HepG2 (cell line): ENCODE measurements around the gene HMGB4. TPM values are rescaled to one million over a fixed set of nuclear protein-coding genes. Genes with fewer than 3 reads are reported as not detected.

Source experiments
- ATAC-seq: fragments of 200-7000 bp; cut with Tn5 transposase; 3 replicates; pipeline ENCODE4 v1.9.1; 2020; ENCODE audit warnings: mild to moderate bottlenecking, moderate library complexity
- BruUV-seq: library from RNA; stranded (reverse); fragments of 400-500 nt; replicated peaks from 2 replicates; lab custom pipeline; 2021; lab: Mats Ljungman, UMichigan
- CTCF ChIA-PET: fragments of 300-600 bp; formaldehyde crosslinking; extraction: SDS; loops from one replicate; lab custom pipeline; 2021; ENCODE audit warnings: low total read pairs, inconsistent platforms, low intra/inter-chr PET ratio; lab: Yijun Ruan, JAX
- POLR2A ChIA-PET: fragments of 350-600 bp; sonication (Branson Sonifier 250); formaldehyde crosslinking; loops from one replicate; lab custom pipeline; 2020; ENCODE audit warnings: antibody characterized with exemption, inconsistent platforms; lab: Yijun Ruan, JAX
- DNase-seq: peaks from one replicate; pipeline ENCODE4 v3.0.0-alpha.2; 2015; ENCODE audit warnings: low spot score
- FAIRE-seq: peaks from 3 replicates; lab custom pipeline; 2011; peaks lifted over from hg19 to GRCh38; lab: Jason Lieb, UNC
- H2AFZ ChIP-seq: one replicate; pipeline ENCODE4 v1.6.1; 2011; ENCODE audit warnings: low read length, inconsistent platforms
- H3K27ac ChIP-seq: fragments of 300-600 bp; 3 replicates; pipeline ENCODE4 v1.8.0; 2011; ENCODE audit warnings: mixed run types, mild to moderate bottlenecking, mixed read lengths, low read length, inconsistent platforms; ENCODE audit not compliant: insufficient read depth; ENCODE audit errors: extremely low read length
- H3K27me3 ChIP-seq, 2 experiments: fragments of 200-600 bp in 1 of 2; 2 replicates in 1 of 2; 3 replicates in 1 of 2; pipeline versions ENCODE4 v1.6.0 to v1.8.0; 2011; ENCODE audit warnings: low read length in 2 of 2, mild to moderate bottlenecking in 2 of 2, moderate library complexity in 2 of 2, inconsistent platforms in 1 of 2; ENCODE audit not compliant: insufficient read depth in 2 of 2, control insufficient read depth in 1 of 2
- H3K36me3 ChIP-seq, 2 experiments: fragments of 200-600 bp in 1 of 2; replicated peaks in 1 of 2; 2 replicates in 1 of 2; 3 replicates in 1 of 2; pipeline versions ENCODE4 v1.5.1 to v1.8.0; 2011; ENCODE audit warnings: low read length in 2 of 2, inconsistent platforms in 1 of 2; ENCODE audit not compliant: insufficient read depth in 2 of 2, control insufficient read depth in 1 of 2
- H3K4me1 ChIP-seq: 2 replicates; pipeline ENCODE4 v1.5.1; 2012; ENCODE audit warnings: low read length, inconsistent platforms; ENCODE audit not compliant: insufficient read depth
- H3K4me2 ChIP-seq: 2 replicates; pipeline ENCODE4 v1.6.0; 2011; ENCODE audit warnings: low read depth, low read length, inconsistent platforms
- H3K4me3 ChIP-seq, 3 experiments: fragments of 200-600 bp in 1 of 3; sonication (generic), shearing (Covaris generic) in 1 of 3; replicated peaks in 1 of 3; 2 replicates each; pipeline ENCODE4 v1.5.1; 2011 to 2016; ENCODE audit warnings: low read length in 3 of 3, inconsistent platforms in 2 of 3, low read depth in 2 of 3, mild to moderate bottlenecking in 2 of 3, control low read depth in 1 of 3, mixed read lengths in 1 of 3; ENCODE audit not compliant: insufficient read depth in 1 of 3
- H3K79me2 ChIP-seq: one replicate; pipeline ENCODE4 v1.6.1; 2011; ENCODE audit warnings: low read length, inconsistent platforms; ENCODE audit not compliant: insufficient read depth
- H3K9ac ChIP-seq: 2 replicates; pipeline ENCODE4 v1.6.0; 2011; ENCODE audit warnings: mild to moderate bottlenecking, low read depth, low read length, inconsistent platforms; ENCODE audit not compliant: insufficient read depth
- H3K9me3 ChIP-seq: 2 replicates; pipeline ENCODE4 v1.5.1; 2012; ENCODE audit warnings: mild to moderate bottlenecking, low read length
- H4K20me1 ChIP-seq: 2 replicates; pipeline ENCODE4 v1.6.0; 2011; ENCODE audit warnings: inconsistent platforms, mild to moderate bottlenecking, low read length, moderate library complexity; ENCODE audit not compliant: insufficient read depth
- ARID2 ChIP-seq: sonication (generic); formaldehyde crosslinking; IDR thresholded peaks from 2 replicates; pipeline ENCODE4 v1.8.1; 2022; ENCODE audit warnings: mild to moderate bottlenecking, missing genetic modification reagents, borderline replicate concordance
- IKZF4 ChIP-seq: sonication (generic); formaldehyde crosslinking; IDR thresholded peaks from 2 replicates; pipeline ENCODE4 v1.5.1; 2020; ENCODE audit warnings: borderline replicate concordance, mild to moderate bottlenecking, low read depth, missing genetic modification reagents; ENCODE audit errors: not compliant biosample characterization
- KDM3A ChIP-seq: IDR thresholded peaks from 2 replicates; pipeline ENCODE4 v1.6.1; 2018; ENCODE audit warnings: low read depth, missing compliant biosample characterization
- MED1 ChIP-seq: sonication (generic); formaldehyde crosslinking; IDR thresholded peaks from 2 replicates; pipeline ENCODE4 v1.4.0; 2020; ENCODE audit warnings: missing genetic modification reagents
- SIN3B ChIP-seq: fragments of 150-350 bp; IDR thresholded peaks from 2 replicates; pipeline ENCODE4 v1.6.1; 2014; ENCODE audit warnings: low read length
- ZNF160 ChIP-seq: sonication (generic); formaldehyde crosslinking; IDR thresholded peaks from 2 replicates; pipeline ENCODE4 v1.8.0; 2022; ENCODE audit warnings: mild to moderate bottlenecking, inconsistent platforms, missing genetic modification reagents
- ZNF281 ChIP-seq: sonication (generic); formaldehyde crosslinking; IDR thresholded peaks from 2 replicates; pipeline ENCODE4 v1.4.0; 2020; ENCODE audit warnings: missing genetic modification reagents, borderline replicate concordance
- WGBS: methylation state at CpG from one replicate; pipeline ENCODE4 v1.1.6; 2017; ENCODE audit warnings: low lambda C conversion rate; 5-methylcytosine and 5-hydroxymethylcytosine counted together
- in situ Hi-C: cut with HindIII; loops from 2 replicates; pipeline ENCODE4 v1.10.0; 2017; ENCODE audit warnings: low pct_unique_long_range_greater_than_20kb; ENCODE audit not compliant: extremely low pct_ligation_motif_present
- intact Hi-C: fragments of 100-400 bp; cut with micrococcal nuclease; formaldehyde crosslinking; loops from one replicate; pipeline ENCODE4 v1.10.0; 2022; ENCODE audit not compliant: unreplicated experiment
- polyA plus RNA-seq, 8 experiments: library from polyadenylated mRNA; depleted of rRNA in 3 of 8; stranded (reverse) in 7 of 8; unstranded in 1 of 8; fragments of >200 nt; fragmentation: Illumina TruSeq in 4 of 8; extraction: Trizol in 4 of 8; gene quantifications; 2 replicates each; pipeline versions ENCODE4 v1.2.1 to v1.2.3, GENCODE V29; 2011 to 2016; ENCODE audit warnings: low read depth in 4 of 8, missing spikeins in 1 of 8, mixed read lengths in 1 of 8; ENCODE audit not compliant: insufficient read depth in 1 of 8
- total RNA-seq, 5 experiments: library from RNA; depleted of rRNA; stranded (reverse); fragments of >200 nt; fragmentation: Illumina TruSeq; extraction: Trizol; gene quantifications; 2 replicates each; pipeline ENCODE4 v1.2.3, GENCODE V29; 2016; ENCODE audit warnings: low read depth in 1 of 5

HMGB4 gene
- total and polyA plus RNA-seq, 2 of the 13 experiments (the other 11 are each of a cell fraction or from before 2014, with no cell fraction given) = not detected

DNA sequence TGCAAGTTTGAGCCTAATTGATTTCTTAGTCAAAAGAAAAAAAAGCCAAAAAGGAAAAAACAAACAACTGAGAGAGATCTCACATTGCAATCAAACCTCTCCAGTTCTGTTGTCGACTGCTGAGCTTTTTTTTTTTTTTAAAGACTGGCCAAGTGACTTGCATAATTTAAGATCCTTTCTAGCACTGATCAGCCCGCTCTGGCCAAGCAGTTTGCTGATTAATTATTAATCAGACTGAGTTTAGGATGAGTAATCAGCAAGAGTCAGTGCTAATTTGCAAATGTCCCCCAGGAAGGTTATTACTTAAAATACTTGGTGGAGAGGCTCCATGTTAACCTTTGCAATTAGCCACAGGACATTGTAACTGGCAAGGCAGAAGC lies 39.3 kb downstream of the HMGB4 start (continued):
- TF ChIP-seq ZNF281 (CRISPR knock-in tag) = no peak
- no peak for TF ChIP-seq MED1 (CRISPR knock-in tag)
- TF ChIP-seq ZNF160 (CRISPR knock-in tag) = no peak
- no peak for TF ChIP-seq ARID2

- no peak overlapping the region for H3K4me3 ChIP-seq
- no peaks in the 10 kb centered on the region for H3K4me1 ChIP-seq
- no peaks in the 10 kb centered on the region for H3K79me2 ChIP-seq
- intact Hi-C loops = no loop called here
- CTCF ChIA-PET = no interaction called here
- H3K27me3 ChIP-seq = peaks cover 0 to 5% of the 10 kb centered on the region in 2 experiments; a peak in 1 of 5 replicates
- H3K4me2 ChIP-seq = no peak overlapping the region
- H3K27ac ChIP-seq = no peak overlapping the region
- ATAC-seq (no peak), DNase-seq (no peak), FAIRE-seq (no peak)
- H3K9me3 ChIP-seq = no peaks in the 10 kb centered on the region
- H2AFZ ChIP-seq = no peak overlapping the region
- 4% methylated on average over 3 of the region's 3 CpGs for WGBS
- in situ Hi-C loops = no loop called here
- TF ChIP-seq IKZF4 (CRISPR knock-in tag) (no peak), KDM3A (CRISPR knock-in tag) (no peak), SIN3B (no peak)
- H4K20me1 ChIP-seq = no peaks in the 10 kb centered on the region
- POLR2A ChIA-PET = no interaction called here
- BruUV-seq = no TSS peak
- no peaks in the 10 kb centered on the region for H3K36me3 ChIP-seq
- no peak overlapping the region for H3K9ac ChIP-seq
Observed at GRCh38 chr1:33905241-33905640, 41.4 kb downstream of the HMGB4 start.
